GM19455 (cell line): Measurements from ENCODE around the gene NR2E3.

Experiments used
- ATAC-seq: cut with Tn5 transposase; IDR thresholded peaks from one replicate; pipeline ENCODE4 v1.9.1; 2021; ENCODE audit not compliant: unreplicated experiment

The NR2E3 gene

GRCh38 chr15:71810256-71811035 is at the start of gene NR2E3:
NR2E3 (plus strand) TSS chr15:71810554; CDS start chr15:71810744, 190 bp downstream.
- no peak for ATAC-seq

- ATAC-seq = no peak
Observed at GRCh38 chr15:71760852-71761251, 49.5 kb upstream of the NR2E3 start.

- ATAC-seq = no peak
Observed at GRCh38 chr15:71761649-71762048, 48.7 kb upstream of the NR2E3 start.

- no peak for ATAC-seq
Observed at GRCh38 chr15:71768184-71768583, 42.2 kb upstream of the NR2E3 start.

- no peak for ATAC-seq
Observed at GRCh38 chr15:71773206-71773859, 37.0 kb upstream of the NR2E3 start.

- ATAC-seq = no peak
Observed at GRCh38 chr15:71775856-71776255, 34.5 kb upstream of the NR2E3 start.

GRCh38 chr15:71776304-71776703 is 34.0 kb upstream of the NR2E3 start:
- ATAC-seq = no peak

GRCh38 chr15:71777216-71777943 is 33.0 kb upstream of the NR2E3 start:
- no peak for ATAC-seq

GRCh38 chr15:71779073-71779797 is 31.1 kb upstream of the NR2E3 start:
- no peak for ATAC-seq

- peak; percentile 56 for ATAC-seq
Observed at GRCh38 chr15:71780115-71780976, 30.0 kb upstream of the NR2E3 start.

GRCh38 chr15:71781179-71781964 is 29.0 kb upstream of the NR2E3 start:
- ATAC-seq = peak; percentile 44

- no peak for ATAC-seq
Observed at GRCh38 chr15:71781965-71782265, 28.4 kb upstream of the NR2E3 start.

GRCh38 chr15:71782422-71783165 is 27.8 kb upstream of the NR2E3 start:
- no peak for ATAC-seq

- ATAC-seq = no peak
Observed at GRCh38 chr15:71784719-71785118, 25.6 kb upstream of the NR2E3 start.

GRCh38 chr15:71785996-71786395 is 24.4 kb upstream of the NR2E3 start:
- ATAC-seq = no peak

GRCh38 chr15:71786673-71787072 is 23.7 kb upstream of the NR2E3 start:
- ATAC-seq = no peak

- no peak for ATAC-seq
Observed at GRCh38 chr15:71788646-71789579, 21.4 kb upstream of the NR2E3 start.

GRCh38 chr15:71789616-71790015 is 20.7 kb upstream of the NR2E3 start:
- ATAC-seq = no peak
